ENCODE measurements around the gene SETBP1.

GRCh38 chr18:45112682-45113081, 432.0 kb downstream of the SETBP1 start:
- TF ChIP-seq, protein P1, sequence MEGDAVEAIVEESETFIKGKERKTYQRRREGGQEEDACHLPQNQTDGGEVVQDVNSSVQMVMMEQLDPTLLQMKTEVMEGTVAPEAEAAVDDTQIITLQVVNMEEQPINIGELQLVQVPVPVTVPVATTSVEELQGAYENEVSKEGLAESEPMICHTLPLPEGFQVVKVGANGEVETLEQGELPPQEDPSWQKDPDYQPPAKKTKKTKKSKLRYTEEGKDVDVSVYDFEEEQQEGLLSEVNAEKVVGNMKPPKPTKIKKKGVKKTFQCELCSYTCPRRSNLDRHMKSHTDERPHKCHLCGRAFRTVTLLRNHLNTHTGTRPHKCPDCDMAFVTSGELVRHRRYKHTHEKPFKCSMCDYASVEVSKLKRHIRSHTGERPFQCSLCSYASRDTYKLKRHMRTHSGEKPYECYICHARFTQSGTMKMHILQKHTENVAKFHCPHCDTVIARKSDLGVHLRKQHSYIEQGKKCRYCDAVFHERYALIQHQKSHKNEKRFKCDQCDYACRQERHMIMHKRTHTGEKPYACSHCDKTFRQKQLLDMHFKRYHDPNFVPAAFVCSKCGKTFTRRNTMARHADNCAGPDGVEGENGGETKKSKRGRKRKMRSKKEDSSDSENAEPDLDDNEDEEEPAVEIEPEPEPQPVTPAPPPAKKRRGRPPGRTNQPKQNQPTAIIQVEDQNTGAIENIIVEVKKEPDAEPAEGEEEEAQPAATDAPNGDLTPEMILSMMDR (IDR thresholded peaks at IDR 0.05) = no peak
- no peak for TF ChIP-seq POLR2A (IDR thresholded peaks at IDR 0.05)
